HG03460 (cell line): Measurements from ENCODE around the gene AMBN.

Experiments used
- ATAC-seq: cut with Tn5 transposase; IDR thresholded peaks from one replicate; pipeline ENCODE4 v1.9.1; 2021; ENCODE audit not compliant: unreplicated experiment

AMBN gene, protein sequence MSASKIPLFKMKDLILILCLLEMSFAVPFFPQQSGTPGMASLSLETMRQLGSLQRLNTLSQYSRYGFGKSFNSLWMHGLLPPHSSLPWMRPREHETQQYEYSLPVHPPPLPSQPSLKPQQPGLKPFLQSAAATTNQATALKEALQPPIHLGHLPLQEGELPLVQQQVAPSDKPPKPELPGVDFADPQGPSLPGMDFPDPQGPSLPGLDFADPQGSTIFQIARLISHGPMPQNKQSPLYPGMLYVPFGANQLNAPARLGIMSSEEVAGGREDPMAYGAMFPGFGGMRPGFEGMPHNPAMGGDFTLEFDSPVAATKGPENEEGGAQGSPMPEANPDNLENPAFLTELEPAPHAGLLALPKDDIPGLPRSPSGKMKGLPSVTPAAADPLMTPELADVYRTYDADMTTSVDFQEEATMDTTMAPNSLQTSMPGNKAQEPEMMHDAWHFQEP

DNA sequence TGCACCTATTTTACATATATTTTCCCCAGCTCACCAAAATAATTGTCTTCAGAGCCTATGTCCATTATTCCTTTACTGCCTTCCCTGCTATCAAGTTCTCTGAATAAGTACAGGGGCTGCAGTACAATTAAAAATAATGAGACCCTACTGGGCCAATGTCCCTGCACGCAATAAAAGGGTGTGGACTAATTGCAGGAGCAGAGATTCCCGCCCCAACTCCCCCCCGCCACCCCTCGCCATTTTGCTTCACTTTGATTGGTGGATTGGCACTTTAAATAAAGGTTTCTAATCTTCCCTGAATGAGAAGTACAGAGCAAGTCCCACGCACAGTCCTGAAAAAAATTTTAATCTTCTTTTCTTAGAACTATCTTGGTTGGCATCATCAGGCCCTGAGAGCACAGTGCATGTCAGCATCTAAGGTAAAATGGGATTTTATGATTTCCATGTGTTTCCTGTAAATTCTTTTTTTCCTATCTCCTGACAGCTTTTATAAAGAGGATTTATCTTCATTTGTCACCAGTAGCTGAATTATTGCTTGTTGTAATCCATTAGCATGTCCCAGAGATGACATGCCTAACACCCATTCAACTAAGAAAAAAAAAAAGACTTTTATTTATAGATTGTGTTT is at the start of gene AMBN:
Gene AMBN (plus strand): TSS at position 302 of the 628 bp plus-strand sequence. CDS start 103 bp downstream, at position 405.
- no peak for ATAC-seq

DNA sequence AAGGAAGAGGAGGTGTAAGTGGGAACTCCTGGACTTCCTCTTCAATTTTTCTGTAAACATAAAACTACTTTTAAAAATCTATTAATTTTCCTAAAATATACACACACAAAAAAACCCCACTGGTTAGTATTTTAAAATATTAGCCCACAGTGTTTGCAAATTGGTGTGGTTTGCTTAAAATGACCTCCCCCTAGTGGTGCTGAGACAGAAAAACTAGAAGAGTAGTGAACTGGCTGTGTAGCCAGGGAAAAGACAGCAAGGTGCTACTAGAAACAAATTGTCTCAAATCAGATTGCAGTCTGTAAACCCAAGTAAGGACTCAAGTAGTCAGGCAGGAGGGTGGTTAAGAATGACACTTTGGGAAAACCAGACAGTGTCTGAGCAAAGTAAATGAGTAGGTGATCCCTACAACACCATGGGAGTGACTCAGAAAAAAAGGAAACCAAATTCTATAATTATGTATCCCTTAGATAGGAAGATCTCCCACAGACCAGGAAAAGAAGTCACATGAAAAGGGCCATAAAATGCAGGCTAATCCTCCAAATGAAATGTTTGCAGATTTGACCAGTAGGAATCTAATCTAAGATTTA is 47.7 kb upstream of the AMBN start:
- ATAC-seq = no peak

DNA sequence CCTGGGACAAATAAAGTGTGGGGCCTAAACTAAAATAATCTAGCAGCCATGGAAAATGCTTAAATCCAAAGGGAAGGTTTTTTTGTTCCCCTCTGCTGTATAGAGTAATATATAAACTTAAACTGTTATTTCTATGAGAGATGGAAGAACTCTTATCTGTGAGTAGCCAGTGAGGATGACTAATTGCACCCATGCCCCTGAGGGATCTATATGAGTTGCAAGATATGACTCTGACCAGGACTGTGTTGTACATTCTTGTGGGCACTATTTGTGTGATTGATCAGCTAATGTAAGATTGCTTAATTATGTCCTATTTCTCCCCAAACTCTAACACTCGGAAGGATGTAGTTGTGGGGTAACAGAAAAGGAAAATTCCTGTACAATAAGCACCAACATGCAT is 35.2 kb upstream of the AMBN start:
- ATAC-seq = no peak

DNA sequence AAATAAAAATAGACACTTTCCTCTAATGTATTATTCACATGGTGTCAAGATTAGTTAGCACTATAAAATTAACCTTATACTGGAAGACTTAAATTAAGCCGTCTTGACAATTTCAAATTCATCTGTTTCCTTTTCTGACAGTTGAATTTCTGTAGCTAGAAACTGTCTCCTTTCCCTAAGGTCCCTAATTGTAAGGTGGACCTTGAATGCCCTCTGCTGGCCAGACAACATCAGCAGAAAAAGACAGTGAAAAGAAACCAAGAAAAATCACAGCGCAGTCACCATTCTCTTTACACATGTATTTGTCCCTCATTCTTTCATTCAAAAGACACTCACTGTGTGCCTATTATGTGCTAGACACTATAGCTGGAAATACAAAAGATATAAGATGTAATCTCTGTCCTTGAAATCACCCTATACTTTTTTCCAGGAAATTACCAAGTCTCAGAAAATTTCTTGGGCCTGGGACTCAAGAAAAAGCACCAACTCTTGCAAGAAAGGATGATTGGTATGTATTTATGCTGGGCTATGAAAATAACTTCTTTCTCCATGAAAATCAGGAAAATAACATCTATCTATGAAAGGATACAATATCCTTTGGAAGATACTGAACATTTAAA is 32.7 kb upstream of the AMBN start:
- peak; percentile 90 for ATAC-seq

DNA sequence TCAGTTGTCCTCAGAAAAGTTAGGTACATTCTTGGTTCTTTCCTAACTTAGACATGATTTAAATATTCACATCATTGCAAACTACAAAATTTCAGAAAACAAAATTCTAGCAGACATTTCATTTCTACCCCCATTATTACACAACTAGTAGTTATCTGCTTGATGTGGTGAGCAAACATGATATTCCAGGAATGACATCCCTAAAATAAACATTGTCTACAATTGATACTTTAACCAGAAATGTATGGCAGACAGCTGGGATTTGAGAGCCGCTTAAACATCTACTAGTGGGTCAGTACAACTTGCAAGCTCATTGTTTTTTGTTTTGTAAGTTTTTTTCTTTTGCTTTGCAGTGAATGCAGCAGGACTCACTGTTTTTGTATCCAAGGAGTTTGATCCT is 32.1 kb upstream of the AMBN start:
- no peak for ATAC-seq

DNA sequence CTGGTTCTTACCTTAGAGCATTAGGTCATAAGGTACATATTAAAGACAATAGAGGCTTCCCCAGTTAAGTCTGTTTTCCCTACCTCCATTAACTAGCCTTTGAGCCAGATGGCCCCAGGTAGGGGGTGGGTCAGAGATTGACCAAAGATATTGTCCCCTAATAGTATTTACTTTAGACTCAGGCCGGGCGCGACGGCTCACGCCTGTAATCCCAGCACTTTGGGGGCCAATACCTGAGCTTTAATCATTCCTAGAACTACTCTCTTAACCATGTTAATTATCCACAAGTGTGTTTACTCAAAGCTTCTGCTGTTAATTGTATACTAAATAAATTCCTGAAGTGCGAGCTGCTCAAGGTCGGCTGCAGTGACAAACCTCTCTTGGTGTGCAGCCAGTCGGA is 28.0 kb upstream of the AMBN start:
- no peak for ATAC-seq

DNA sequence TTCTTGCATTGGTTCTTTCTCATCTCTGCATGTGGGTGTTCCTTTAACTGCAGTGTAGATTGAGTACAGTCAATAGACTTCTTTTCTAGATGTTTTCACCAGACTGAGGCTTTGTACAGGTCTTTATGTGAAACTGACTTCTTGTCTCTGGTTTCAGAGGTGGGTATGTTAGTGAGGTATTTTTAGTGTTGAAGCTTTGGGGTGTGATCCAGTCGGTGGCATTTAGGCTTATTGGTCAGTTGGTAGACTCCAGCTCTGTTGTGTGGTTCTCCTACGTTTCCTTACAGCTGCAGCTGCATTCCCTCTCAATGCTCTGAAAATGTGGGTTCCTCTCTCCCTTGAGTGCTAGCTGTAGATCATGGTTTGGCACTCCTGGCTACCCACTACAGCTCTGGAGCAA is 21.3 kb upstream of the AMBN start:
- no peak for ATAC-seq

DNA sequence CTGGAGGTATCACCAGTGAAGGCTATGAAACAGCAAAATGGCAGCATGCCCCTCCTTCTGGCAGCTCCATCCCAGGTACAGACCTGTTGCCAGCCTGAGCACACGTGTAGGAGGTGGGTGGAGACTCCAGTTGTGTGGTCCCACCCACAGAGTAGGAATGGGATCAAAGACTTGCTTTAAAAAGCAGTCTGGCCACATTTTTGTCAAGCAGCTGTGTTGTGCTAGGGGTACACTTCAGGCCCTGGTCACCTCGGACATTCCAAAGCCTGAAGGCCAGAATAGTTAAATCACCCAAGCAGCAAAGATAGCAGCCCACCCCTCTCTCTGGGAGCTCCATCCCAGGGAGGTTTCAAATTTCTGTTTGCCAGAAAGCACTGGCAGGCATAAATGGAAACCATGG is 20.3 kb upstream of the AMBN start:
- ATAC-seq = no peak

DNA sequence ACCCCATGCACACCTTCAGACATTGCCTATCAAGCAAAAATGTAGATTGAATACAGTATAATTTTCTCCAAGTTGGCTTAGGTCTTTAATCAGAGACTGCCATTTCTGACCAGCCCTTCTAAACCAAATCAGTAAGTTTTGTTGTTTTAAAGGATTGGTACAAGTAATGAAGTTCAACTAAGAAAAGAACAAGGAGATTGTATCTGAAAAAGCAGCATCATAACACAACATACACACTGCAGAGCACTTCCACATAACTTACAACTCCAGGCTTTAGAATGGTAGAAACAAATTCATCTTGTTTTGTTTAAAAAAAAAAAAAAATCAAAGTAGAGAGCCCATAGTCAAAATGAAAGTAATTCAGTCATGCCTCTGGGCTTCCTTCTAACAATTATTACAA is 16.1 kb upstream of the AMBN start:
- ATAC-seq = no peak

DNA sequence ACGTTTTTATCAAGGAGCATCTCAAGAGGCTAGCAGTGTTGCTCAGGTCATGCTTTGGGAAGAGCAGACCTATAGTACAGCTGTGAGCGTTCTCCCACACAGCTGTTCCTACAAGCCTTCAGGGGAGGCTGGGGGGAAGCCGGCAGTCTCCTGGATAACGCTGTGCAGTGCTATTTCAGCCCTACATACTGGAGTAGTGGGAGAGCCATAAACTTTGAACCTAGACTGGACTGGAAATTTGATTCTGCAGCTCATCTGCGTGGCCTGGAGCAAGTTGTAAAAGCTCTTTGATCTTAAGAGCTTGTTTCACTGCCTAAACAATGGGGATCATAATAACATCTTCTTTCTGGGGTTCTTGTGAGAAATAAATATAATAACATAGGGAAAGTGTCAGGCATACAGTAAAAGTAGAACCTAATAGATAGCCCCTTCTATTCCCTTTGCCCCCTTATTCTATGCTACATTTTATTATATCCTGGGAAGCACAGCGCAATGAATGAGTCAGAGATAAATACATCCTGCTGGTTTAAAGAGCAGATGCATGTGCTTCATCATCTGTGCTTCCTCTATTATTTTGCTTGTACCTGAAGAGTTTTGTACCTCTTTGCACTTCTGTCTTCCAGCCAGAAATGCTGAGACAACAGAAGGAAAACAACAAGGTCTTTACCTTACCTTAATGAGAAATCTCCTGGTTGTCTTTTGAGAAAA is 14.7 kb upstream of the AMBN start:
- no peak for ATAC-seq

DNA sequence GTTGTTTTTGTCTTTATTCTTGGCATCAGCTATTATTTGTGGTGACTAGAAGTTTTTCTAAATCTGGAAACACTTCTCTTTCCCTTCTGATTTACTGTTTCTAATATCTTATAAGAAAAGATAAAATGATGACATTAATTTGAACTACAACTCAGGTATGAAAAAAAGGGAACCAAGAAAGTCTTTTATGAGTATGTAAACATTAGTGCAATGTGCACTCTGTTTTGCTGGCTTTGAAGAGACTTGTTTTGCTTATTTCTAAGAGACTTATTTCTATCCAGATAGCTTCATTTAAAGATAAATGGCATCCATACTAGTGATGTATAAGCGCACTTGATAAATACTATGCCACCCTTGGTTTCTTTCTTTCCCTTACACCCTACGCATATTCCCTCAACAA is 10.1 kb upstream of the AMBN start:
- ATAC-seq = no peak

DNA sequence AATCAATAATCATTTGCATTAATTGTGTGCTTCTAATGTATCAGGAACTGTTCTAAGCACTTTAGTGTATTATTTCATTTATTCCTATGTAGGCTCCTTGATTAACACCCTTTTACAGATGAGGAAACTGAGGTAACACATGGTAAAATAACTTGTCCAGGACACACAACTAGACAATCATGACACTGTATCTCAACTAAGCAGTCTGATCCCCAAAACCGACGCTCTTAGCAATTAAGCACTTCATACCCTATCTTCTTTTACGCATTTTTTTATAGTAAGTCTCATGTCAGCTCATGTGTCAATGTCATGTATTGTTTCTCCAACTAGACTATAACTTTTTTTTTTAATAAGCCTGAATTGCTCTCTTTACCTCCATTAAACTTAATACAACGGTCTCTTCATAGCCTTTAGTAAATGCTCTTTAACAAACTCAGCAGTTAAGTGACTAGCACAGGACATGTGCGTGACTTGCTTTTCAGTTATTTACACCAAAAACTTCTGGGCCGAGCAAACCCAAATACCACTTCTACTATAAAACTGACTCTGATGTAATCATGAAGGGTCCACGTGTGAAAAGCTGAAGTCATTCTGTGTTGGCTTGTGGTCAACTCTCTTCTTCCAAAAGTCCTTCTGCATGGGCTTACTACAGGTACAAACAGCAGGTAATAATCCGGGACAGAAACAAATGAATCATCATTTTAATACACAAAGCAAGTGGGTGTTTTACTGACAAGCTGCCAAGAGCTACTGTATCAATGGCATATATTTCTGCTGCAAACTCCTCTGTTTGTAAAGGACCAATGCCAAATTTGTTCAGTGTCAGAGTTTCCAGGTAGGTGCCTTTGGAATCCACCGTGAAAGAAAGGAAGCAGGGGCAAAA is 7.9 kb upstream of the AMBN start:
- no peak for ATAC-seq

DNA sequence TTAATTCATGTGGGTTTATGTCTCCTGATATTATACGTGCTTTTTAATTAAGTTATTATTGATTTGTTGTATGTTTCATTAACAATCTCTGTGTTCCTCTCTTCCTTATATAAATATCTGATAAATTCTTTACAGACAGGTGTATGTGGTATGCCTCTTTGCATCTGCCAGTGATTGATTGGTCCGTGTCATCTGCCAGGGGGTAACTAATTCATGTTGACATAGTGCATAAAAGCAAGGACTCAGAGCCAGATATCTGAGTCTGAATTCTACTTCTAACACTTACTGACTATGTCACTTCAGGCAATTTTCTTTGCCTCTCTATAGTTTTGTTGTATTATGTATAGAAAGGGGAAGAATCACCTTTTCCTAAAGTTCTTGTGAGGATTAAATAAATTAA is 5.2 kb upstream of the AMBN start:
- ATAC-seq = no peak

DNA sequence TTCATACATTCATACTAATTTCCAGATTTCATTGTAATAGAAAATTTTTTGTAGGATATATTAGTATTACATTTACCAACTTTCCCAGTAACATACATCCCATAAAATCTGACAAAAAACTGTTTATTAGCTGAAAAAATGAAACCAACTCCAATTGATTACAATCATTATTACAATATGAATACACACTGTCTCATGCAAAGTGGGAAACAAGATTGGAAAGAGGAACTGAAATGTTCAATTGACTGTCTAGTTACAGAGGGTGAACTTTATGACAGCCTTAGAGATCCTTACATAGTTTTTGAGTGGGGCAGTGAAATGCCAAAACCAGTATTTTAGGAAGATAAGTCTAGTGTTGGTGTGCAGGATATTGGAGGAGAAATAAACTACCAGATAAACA is 2.3 kb upstream of the AMBN start:
- peak; percentile 92 for ATAC-seq

DNA sequence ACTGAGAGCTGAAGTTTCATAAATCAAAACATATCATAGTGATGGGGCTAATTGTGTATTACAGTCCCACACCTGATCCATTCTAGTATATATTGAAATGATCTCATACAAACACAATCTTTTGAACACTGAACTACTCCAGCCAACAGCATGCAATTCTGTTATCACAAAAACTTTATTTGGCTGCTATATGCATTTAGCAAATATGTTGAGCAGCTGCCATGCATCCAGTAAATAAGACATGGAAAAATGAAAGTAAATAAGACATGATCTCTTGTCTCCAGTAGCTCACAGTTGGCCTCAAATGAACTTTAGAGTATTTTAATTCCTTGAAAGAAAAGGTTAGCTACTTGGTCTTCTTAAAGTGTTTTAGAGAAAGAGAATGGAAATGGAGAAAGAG is 2.1 kb downstream of the AMBN start:
- ATAC-seq = no peak

DNA sequence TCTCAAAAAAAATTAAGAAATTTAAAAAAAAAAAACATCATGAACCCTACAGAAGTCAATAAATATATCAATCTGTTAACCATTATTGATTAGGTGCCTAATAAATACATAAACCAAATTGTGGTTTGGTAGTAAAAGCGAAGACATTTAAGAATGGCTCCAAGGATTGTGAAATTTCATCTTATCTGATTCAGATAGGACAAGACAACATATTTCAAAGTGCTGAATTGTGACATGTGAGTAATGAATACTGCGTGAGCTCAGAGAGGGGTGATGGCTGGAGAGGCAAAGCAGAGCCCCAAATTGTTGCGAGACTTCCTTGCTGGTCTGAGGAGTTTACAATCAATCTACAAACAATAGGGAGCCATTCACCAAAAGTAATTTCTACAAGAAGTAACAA is 8.2 kb downstream of the AMBN start:
- no peak for ATAC-seq

DNA sequence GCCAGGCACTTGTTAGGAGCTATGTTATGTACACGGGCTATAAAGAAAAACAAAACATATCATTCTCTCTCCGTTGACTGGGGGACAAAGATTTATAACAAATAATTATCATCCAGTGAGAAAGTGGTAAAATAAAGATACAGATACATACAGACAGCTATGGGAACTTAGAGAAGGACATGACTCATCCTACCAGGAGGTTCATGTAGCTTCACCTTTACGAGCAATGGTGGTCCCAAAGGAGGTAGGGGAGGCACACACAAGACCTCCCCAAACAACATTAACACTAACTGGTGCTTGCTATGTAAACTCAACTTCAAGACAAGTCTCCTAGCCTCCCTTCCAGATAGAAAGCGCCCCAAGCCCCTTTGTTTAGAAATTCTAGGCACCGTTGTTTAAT is 8.9 kb downstream of the AMBN start:
- ATAC-seq = no peak

DNA sequence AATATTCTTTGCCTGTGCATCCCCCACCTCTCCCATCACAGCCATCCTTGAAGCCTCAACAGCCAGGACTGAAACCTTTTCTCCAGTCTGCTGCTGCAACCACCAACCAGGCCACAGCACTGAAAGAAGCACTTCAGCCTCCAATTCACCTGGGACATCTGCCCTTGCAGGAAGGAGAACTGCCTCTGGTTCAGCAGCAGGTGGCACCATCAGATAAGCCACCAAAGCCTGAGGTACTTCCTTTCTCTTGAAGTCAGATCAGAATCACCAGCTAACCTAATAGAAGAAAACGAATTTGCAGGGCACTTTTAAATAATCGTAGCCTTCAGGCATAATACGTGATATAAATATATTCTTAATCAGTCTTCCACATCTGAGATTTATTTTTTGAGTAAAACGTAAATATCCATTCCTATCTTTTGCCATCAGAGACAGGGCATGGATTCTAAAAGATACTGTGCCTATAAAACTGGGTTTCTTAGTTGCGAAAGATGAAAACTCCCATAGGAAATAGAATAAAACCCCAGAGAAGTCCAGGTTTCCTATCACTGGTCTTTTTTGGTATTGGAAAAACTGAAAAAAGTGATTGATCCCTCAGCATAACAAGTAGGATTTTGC is 9.5 kb downstream of the AMBN start:
- ATAC-seq = peak; percentile 99

DNA sequence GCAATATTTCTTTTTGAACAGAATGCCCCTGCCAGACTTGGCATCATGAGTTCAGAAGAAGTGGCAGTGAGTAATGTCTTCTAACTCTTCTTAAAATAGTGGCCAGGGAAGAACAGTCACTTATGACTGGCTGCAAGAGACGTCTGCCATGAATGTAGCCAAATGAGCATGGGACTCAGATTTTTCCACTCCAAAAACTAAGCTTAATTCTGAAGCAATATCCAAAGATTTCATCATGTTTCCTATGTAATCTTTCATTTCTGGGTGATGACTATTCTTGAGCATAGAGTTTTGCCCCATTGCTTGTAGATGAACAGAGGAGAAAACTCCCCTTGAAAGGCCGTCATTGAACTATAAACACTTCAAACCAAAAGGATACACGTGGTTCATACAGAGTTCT is 11.8 kb downstream of the AMBN start:
- no peak for ATAC-seq

DNA sequence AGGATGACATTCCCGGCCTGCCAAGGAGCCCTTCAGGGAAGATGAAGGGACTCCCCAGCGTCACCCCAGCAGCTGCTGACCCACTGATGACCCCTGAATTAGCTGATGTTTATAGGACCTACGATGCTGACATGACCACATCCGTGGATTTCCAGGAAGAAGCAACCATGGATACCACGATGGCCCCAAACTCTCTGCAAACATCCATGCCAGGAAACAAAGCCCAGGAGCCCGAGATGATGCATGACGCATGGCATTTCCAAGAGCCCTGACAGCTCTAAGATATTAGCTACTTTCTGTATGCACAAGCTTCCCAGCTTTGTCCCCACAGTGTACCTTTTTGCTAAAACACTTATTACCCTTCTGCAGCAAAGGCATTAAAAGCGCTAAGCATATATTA is 14.4 kb downstream of the AMBN start:
- ATAC-seq = no peak
